Measurements from ENCODE around the gene NKX1-2.

NKX1-2 gene

DNA sequence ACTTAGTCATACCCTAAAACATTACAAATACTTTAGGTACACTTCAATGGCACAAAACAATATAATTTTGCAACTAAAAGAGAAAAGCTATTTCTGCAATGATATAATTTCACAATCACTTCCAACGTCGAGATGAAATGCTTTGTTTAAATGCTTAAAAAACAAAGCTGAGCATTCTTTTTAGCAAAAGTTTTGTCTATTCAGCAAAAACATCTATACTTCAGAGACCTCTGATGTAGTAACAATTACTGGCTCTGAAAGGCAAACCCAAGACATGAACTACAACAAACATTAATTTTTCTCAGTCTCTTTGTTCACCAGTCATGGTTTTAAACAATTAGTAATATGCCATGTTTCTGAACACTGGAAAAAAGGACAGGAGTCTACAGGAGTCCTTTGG, 47.6 kb downstream of the NKX1-2 start:
- H3K4me3 ChIP-seq (ENCODE audit: low read depth, low read length): no peak overlapping the region
- no peak for TF ChIP-seq CTCF (IDR thresholded peaks at IDR 0.05; ENCODE audit: borderline replicate concordance, insufficient read depth, low read depth, low read length)

DNA sequence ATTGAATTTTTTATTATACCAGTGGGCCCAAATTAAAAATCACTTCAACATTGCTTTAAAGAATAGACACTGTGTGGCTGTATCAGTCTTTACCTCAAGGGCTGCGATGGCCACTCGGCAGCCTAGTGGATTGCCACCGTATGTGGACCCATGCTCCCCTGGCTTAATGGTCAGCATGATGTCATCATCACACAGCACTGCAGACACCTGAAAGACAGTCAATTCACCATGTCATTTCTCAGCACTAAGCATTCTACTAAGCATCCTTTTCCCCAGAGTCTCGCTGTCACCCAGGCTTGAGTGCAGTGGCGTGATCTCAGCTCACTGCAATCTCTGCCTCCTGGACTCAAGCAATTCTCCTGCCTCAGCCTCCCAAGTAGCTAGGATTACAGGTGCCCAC, 48.2 kb downstream of the NKX1-2 start:
- TF ChIP-seq CTCF (IDR thresholded peaks at IDR 0.05; ENCODE audit: borderline replicate concordance, insufficient read depth, low read depth, low read length): no peak
- H3K4me3 ChIP-seq (ENCODE audit: low read depth, low read length): no peak overlapping the region
